ENCODE data around the gene MED12.

DNA sequence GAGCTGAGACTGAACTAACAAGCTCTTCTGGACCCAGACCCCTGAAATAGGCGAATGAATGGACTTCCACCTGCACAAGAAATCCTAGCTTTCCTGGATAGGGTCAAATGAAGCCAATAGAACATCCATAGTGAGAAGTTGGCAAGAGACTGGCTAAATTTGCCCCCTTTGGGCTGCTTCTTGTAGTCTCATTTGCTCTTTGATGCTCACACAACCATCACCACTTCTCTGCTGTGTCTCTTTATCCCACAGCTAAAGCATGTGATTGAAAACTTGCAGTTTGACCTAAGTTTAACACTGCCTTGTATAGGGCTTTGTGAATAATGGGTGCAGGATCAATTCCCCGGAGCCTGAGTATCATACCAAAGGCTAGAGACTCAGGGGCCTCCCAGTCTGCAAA, 64.5 kb downstream of the MED12 start:
- TF ChIP-seq, protein P1, sequence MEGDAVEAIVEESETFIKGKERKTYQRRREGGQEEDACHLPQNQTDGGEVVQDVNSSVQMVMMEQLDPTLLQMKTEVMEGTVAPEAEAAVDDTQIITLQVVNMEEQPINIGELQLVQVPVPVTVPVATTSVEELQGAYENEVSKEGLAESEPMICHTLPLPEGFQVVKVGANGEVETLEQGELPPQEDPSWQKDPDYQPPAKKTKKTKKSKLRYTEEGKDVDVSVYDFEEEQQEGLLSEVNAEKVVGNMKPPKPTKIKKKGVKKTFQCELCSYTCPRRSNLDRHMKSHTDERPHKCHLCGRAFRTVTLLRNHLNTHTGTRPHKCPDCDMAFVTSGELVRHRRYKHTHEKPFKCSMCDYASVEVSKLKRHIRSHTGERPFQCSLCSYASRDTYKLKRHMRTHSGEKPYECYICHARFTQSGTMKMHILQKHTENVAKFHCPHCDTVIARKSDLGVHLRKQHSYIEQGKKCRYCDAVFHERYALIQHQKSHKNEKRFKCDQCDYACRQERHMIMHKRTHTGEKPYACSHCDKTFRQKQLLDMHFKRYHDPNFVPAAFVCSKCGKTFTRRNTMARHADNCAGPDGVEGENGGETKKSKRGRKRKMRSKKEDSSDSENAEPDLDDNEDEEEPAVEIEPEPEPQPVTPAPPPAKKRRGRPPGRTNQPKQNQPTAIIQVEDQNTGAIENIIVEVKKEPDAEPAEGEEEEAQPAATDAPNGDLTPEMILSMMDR (IDR thresholded peaks at IDR 0.05) = no peak
- no peak for TF ChIP-seq POLR2A (IDR thresholded peaks at IDR 0.05)
